Fibroblast of the aortic adventitia (primary cell): ENCODE data around the gene NEFH. TPM values are rescaled to one million over a fixed set of nuclear protein-coding genes. Genes with fewer than 3 reads are reported as not detected.

Experiments used
- DNase-seq: peaks from one replicate; pipeline ENCODE4 v3.0.0-alpha.2; 2010; ENCODE audit warnings: low read depth
- H3K4me3 ChIP-seq: 2 replicates; pipeline ENCODE4 v1.5.1; 2011; ENCODE audit warnings: low read depth, mild to moderate bottlenecking, control low read depth, low read length, moderate library complexity
- CTCF ChIP-seq: IDR thresholded peaks from 2 replicates; pipeline ENCODE4 v1.5.1; 2011; ENCODE audit warnings: mild to moderate bottlenecking, low read length, control low read depth, inconsistent platforms; ENCODE audit not compliant: insufficient read depth
- total RNA-seq: library from RNA; depleted of rRNA; stranded (reverse); fragments of >200 nt; gene quantifications from 2 replicates; pipeline ENCODE4 v1.2.3, GENCODE V29; 2012; ENCODE audit warnings: low replicate concordance

Gene NEFH
- total RNA-seq, 1 donor: 0.54 TPM

GRCh38 chr22:29461263-29461662 is 18.8 kb upstream of the NEFH start:
- DNase-seq: no peak
- no peak for TF ChIP-seq CTCF
- H3K4me3 ChIP-seq: no peak overlapping the region

GRCh38 chr22:29463629-29464028 is 16.4 kb upstream of the NEFH start:
- DNase-seq: no peak
- H3K4me3 ChIP-seq: no peak overlapping the region
- TF ChIP-seq CTCF: no peak

GRCh38 chr22:29464581-29464980 is 15.4 kb upstream of the NEFH start:
- no peak for TF ChIP-seq CTCF
- DNase-seq: no peak

GRCh38 chr22:29469755-29470154 is 10.3 kb upstream of the NEFH start:
- no peak for DNase-seq
- no peak overlapping the region for H3K4me3 ChIP-seq
- TF ChIP-seq CTCF: no peak

More at GRCh38 chr22:29464581-29464980, 15.4 kb upstream of the NEFH start:
- no peak overlapping the region for H3K4me3 ChIP-seq

- DNase-seq: peak; percentile 34
- peak; percentile 70 for TF ChIP-seq CTCF
- H3K4me3 ChIP-seq: peak overlapping the region; percentile 44
These were observed 9.7 kb upstream of the NEFH start for GRCh38 chr22:29470159-29470855.

GRCh38 chr22:29473001-29473400 is 7.0 kb upstream of the NEFH start:
- TF ChIP-seq CTCF: no peak
- DNase-seq: no peak
- H3K4me3 ChIP-seq: no peak overlapping the region

- no peak overlapping the region for H3K4me3 ChIP-seq
- no peak for DNase-seq
- TF ChIP-seq CTCF: no peak
These were observed 4.5 kb upstream of the NEFH start for GRCh38 chr22:29475550-29475949.
